ENCODE results near the gene ST6GALNAC5.

ST6GALNAC5 gene

DNA sequence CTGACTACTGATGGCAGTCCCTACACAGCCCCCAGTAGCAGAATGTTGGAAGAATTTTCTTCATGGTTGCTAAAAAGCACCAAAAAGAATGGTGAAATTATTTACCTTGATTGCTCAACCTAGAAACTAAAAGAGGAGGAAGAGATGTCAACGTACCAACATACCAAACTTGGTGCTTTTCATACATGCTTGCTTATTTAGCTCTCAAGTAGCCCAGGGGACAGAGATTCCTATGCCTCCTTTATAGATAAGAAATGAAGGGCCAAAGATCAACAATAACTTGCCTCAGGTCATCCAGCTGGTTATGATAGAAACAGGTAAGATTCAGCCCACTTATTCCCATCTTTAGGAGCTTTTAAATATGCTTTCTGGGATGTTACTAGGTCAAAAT is 181.3 kb downstream of the ST6GALNAC5 start:
- no peak for DNase-seq

DNA sequence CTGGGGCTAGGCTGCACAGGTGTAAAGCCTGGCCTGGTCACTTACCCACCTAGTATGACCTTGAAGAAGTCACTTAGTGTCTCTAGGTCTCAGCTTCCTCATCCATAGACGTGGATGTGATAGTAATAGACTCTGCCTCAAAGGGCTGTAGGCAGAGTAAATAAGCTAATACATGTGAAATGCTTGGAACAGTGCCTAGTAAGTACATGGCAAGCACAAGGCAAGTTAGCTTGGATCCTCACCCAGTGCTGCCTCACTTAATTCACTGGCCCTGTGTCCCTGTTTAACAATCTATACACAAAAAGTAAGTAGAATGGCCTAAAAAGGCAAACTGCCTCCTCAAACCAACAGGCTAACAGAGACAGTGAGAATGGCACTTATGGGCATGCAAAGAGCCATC is 184.1 kb downstream of the ST6GALNAC5 start:
- no peak for DNase-seq

DNA sequence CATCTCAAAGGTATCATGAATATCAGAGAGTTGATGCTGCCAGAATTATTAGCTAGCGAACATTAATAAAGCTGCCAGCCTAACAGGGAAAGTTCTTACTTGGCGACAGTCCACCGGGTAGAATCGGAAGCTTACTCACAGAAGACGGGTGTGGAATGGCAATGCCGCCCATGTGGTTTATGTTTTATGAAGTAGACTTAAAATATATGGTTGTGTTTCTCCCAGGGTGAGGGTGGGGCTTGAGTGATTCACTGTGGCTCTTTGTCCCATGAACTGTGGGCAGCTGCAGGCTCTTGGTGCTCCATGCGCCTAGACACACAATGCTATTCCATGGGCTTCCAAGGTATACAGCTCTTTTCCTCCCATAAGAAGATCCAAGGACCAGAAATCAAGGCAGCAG is 189.2 kb downstream of the ST6GALNAC5 start:
- no peak for DNase-seq

GRCh38 chr1:77057994-77058585 is 190.8 kb downstream of the ST6GALNAC5 start:
- DNase-seq: no peak

DNA sequence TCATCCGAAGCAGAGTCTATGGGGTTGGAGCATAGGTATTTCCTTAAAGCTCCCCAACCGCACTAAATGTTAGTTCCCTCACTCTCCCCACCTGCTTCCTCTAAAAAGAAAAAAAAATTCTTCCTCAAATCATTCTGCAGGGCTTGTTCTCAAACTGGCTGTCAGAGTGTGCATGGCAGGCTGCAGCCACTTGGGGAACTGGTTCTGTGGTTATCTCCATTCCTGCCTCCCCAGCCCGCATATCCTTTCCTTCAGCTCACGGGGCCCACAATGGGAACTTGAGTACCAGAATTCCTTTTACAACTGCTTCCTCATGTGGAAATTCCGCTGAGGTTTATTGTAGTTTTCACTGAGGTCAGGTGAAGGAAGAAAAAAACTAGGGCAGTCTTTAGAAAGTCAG is 192.7 kb downstream of the ST6GALNAC5 start:
- no peak for DNase-seq

DNA sequence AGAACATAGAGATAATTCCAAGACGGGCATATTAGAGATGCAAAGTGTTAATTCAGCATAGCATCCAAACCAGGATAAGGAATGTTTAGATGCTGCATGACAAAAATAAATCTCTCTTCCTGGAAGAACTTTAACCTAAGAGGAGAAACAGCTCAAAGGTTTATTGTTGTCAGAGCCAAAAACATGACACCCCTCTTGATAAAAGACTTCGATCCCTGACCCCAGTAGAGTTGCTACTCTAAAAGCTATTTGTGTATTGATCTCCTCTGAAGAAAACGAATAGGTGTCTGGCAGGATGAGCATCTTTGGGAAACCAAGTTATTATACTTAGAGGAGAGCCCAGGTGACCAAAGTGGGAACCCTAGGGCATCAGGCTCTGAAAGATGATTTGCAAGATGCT is 193.9 kb downstream of the ST6GALNAC5 start:
- DNase-seq: no peak

- DNase-seq: no peak
Measured at GRCh38 chr1:77063118-77063517, 195.8 kb downstream of the ST6GALNAC5 start.

- DNase-seq: no peak
Measured at GRCh38 chr1:77064246-77064645, 197.0 kb downstream of the ST6GALNAC5 start.

GRCh38 chr1:77065693-77066342 is 198.5 kb downstream of the ST6GALNAC5 start:
- no peak for DNase-seq

DNA sequence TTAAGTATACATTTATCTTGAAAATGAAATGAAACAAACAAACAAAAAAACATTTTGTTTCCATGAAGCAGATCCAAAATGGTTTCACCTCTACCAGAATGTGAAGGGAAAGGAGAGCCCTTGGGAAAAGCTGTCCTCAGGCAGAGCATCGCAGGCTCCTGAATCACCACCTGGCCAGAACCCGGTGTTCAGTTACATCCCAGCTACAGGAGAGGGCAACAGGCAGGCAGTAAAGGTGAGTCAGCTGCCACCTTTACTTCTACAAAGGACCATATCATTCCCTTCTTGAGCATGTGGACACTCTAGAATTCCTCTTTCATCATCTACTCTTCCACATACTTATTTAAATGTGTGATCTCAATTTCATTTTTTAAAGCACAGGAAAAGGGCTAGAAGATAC is 200.7 kb downstream of the ST6GALNAC5 start:
- no peak for DNase-seq

- no peak for DNase-seq
Measured at GRCh38 chr1:77076759-77077158, 209.5 kb downstream of the ST6GALNAC5 start.

DNA sequence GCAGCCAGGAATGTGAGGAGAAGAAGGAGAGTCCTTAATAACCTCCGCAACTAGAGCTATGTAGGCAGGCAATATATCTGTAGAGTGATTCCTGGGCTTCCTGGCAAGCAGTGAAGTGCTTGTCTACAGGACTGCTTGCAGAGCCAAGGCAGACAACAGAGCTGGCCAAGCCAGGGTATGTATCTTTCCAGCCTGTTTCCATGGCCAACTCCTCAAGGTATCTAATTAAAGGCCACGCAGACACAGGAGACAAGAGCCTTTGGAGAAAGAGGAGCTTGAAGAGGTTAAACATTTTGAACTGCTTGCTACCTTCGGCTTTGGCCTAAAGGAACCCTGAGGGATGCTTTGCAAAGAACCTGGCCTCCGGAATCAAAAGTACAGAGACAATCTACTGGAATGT is 214.6 kb downstream of the ST6GALNAC5 start:
- no peak for DNase-seq

DNA sequence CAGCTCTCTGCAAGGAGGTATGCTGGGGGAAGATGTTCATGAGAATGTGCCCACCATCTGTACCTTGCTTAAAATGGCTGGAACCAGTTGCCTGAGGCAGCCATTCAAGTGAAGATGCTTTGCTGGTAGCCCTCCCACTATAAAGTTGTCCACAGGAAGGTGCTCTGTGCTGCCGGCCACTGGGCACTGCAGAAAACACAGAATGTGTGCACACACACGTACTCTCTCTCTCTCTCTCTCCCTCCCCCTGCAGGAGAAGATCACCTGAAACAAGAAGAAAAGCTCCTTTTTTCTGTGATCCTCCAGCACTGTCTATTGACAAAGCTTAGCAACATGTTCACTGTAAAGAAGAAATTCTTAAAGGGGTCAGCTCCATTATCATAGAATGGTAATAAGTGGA is 217.2 kb downstream of the ST6GALNAC5 start:
- DNase-seq: no peak

DNA sequence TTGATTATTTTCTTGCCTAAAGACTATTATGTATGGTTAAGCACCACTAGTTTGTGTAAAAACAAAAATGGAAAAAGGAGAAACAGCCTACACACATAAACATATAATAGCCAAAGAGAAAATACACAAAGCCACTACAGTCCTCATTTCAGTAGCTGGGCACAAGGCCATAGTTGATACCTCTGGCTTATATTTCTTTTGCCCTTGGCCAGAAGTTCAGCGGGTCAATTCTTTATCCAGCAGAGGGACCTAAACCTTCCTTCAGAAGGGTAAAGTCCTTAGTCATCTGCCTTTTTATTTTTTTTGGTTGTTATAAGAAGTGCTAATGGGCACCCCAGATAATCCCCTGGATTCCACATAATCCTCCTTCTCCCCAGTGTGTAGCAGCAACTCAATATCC is 217.8 kb downstream of the ST6GALNAC5 start:
- no peak for DNase-seq

GRCh38 chr1:77089756-77090155 is 222.5 kb downstream of the ST6GALNAC5 start:
- no peak for DNase-seq

DNA sequence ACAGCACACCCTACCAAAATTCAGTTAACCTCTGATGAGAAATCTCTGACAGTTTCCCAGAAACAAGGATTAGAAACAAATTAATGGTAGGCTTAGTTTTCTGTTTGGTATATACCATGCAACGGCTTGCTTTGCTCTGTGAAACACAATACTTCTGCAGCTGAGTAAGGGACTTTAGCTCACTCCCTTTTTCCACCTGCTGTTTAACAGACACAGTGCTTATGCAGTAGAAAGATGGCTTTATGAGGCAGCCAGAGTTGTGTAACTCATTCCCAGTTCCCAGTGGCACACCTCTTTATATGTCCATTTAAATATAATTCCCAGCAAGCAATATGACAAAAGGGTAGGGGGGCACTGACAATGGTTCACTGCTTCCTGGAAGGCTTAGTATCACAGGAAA is 228.0 kb downstream of the ST6GALNAC5 start:
- DNase-seq: no peak

GRCh38 chr1:77096496-77097255 is 229.4 kb downstream of the ST6GALNAC5 start:
- no peak for DNase-seq

DNA sequence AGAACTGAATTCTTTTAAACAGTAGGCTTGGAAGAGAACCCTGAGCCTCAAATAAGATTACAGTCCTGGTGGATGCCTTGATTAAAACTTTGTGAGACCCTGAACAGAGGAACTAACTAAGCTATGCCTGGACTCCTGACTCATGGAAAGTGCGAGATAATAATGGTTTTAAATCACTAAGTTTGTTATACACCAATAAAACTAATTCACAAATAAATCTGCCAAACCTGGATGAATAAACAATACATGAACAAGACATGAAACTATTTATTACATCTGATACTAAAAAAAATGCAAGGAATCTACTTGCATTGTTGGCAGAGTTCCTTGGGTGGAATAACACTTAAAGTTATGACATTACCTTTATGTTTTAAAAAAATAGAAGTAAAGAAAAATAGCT is 233.6 kb downstream of the ST6GALNAC5 start:
- no peak for DNase-seq

- no peak for DNase-seq
Measured at GRCh38 chr1:77103486-77103885, 236.2 kb downstream of the ST6GALNAC5 start.

GRCh38 chr1:77104672-77105071 is 237.4 kb downstream of the ST6GALNAC5 start:
- no peak for DNase-seq
